H1 (cell line): Measurements from ENCODE around the gene PCDHB16. TPM values are rescaled to one million over a fixed set of nuclear protein-coding genes. Genes with fewer than 3 reads are reported as not detected.

Source experiments
- CTCF ChIA-PET: fragments of 300-600 bp; sonication (Branson Sonifier 250); formaldehyde crosslinking; loops from one replicate; lab custom pipeline; 2021; ENCODE audit not compliant: partially characterized antibody; lab: Charles Lee
- POLR2A ChIA-PET: fragments of 300-600 bp; sonication (Branson Sonifier 250); formaldehyde crosslinking; loops from one replicate; lab custom pipeline; 2021; ENCODE audit warnings: inconsistent platforms; ENCODE audit not compliant: partially characterized antibody; lab: Charles Lee
- DNase-seq, 2 experiments: peaks; one replicate each; pipeline versions ENCODE4 v3.0.0 to v3.0.0-alpha.2; 2010 to 2022; ENCODE audit warnings: low spot score in 2 of 2, low read depth in 1 of 2, mixed read lengths in 1 of 2
- FAIRE-seq: peaks from 2 replicates; lab custom pipeline; 2011; peaks lifted over from hg19 to GRCh38; lab: Jason Lieb, UNC
- H2AFZ ChIP-seq: 2 replicates; pipeline ENCODE4 v1.8.1; 2012; ENCODE audit warnings: low read length, inconsistent platforms
- H2AK5ac ChIP-seq: 2 replicates; pipeline ENCODE4 v1.6.1; 2013; ENCODE audit warnings: low read depth, low read length
- H2BK120ac ChIP-seq: replicated peaks from 2 replicates; pipeline ENCODE3; 2013; ENCODE audit warnings: low read depth, low read length, inconsistent platforms
- H2BK12ac ChIP-seq: 2 replicates; pipeline ENCODE4 v1.6.1; 2013; ENCODE audit warnings: low read depth, low read length
- H2BK15ac ChIP-seq: 2 replicates; pipeline ENCODE4 v1.6.1; 2013; ENCODE audit warnings: low read length
- H2BK20ac ChIP-seq: 2 replicates; pipeline ENCODE4 v1.6.1; 2013; ENCODE audit warnings: low read length
- H2BK5ac ChIP-seq: 2 replicates; pipeline ENCODE4 v1.6.1; 2013; ENCODE audit warnings: low read depth, low read length
- H3K14ac ChIP-seq: 2 replicates; pipeline ENCODE4 v1.6.1; 2013; ENCODE audit warnings: inconsistent platforms; ENCODE audit not compliant: insufficient read length
- H3K18ac ChIP-seq: 2 replicates; pipeline ENCODE4 v1.6.1; 2013; ENCODE audit warnings: low read length; ENCODE audit errors: extremely low read depth
- H3K23ac ChIP-seq: 2 replicates; pipeline ENCODE4 v1.6.1; 2013; ENCODE audit warnings: inconsistent platforms; ENCODE audit not compliant: insufficient read length
- H3K23me2 ChIP-seq: 2 replicates; pipeline ENCODE4 v1.6.1; 2013; ENCODE audit warnings: low read depth, low read length
- H3K27ac ChIP-seq: 2 replicates; pipeline ENCODE4 v1.6.1; 2011; ENCODE audit warnings: low read depth, low read length, inconsistent platforms
- H3K27me3 ChIP-seq, 4 experiments: replicated peaks in 1 of 4; 1 replicate in 1 of 4; 2 replicates in 3 of 4; pipeline versions ENCODE4 v1.6.1 to v1.8.1; 2011 to 2013; ENCODE audit warnings: low read length in 3 of 4, mild to moderate bottlenecking in 3 of 4, inconsistent platforms in 2 of 4, mixed read lengths in 2 of 4, moderate library complexity in 1 of 4; ENCODE audit not compliant: control insufficient read depth in 3 of 4, insufficient read depth in 3 of 4; ENCODE audit errors: extremely low read depth in 1 of 4
- H3K36me3 ChIP-seq, 4 experiments: 2 replicates each; pipeline versions ENCODE4 v1.6.1 to v1.8.1; 2011 to 2013; ENCODE audit warnings: mild to moderate bottlenecking in 4 of 4, low read length in 3 of 4, moderate library complexity in 2 of 4, control low read depth in 1 of 4, inconsistent platforms in 1 of 4; ENCODE audit not compliant: insufficient read depth in 4 of 4, control insufficient read depth in 2 of 4
- H3K4ac ChIP-seq: replicated peaks from 2 replicates; pipeline ENCODE3; 2013; ENCODE audit warnings: low read length, low read depth, mixed read lengths, inconsistent platforms; ENCODE audit not compliant: insufficient read length
- H3K4me1 ChIP-seq, 4 experiments: replicated peaks in 1 of 4; 1 replicate in 1 of 4; 2 replicates in 3 of 4; pipeline versions ENCODE4 v1.6.1 to v1.8.1; 2011 to 2013; ENCODE audit warnings: low read length in 3 of 4, inconsistent platforms in 2 of 4, mixed read lengths in 1 of 4; ENCODE audit not compliant: insufficient read depth in 4 of 4, control insufficient read depth in 3 of 4
- H3K4me2 ChIP-seq, 2 experiments: 2 replicates each; pipeline versions ENCODE4 v1.6.1 to v1.8.1; 2011 to 2013; ENCODE audit warnings: low read depth in 2 of 2, low read length in 2 of 2, control low read depth in 1 of 2, inconsistent platforms in 1 of 2, mild to moderate bottlenecking in 1 of 2; ENCODE audit not compliant: insufficient read depth in 1 of 2
- H3K4me3 ChIP-seq, 4 experiments: fragments of 200-600, 300-600 bp in 1 of 4; sonication (generic), shearing (Covaris generic), sonication (Bioruptor Twin) in 1 of 4; 2 replicates each; pipeline versions ENCODE4 v1.5.1 to v1.8.1; 2011 to 2016; ENCODE audit warnings: low read length in 4 of 4, low read depth in 3 of 4, control low read depth in 2 of 4, inconsistent platforms in 2 of 4, mild to moderate bottlenecking in 2 of 4, mixed read lengths in 1 of 4, moderate library complexity in 1 of 4; ENCODE audit not compliant: insufficient read depth in 2 of 4; ENCODE audit errors: extremely low read depth in 1 of 4
- H3K56ac ChIP-seq: replicated peaks from 2 replicates; pipeline ENCODE3; 2013; ENCODE audit warnings: low read depth, mild to moderate bottlenecking, mixed read lengths, low read length, inconsistent platforms; ENCODE audit not compliant: insufficient read length
- H3K79me1 ChIP-seq: 2 replicates; pipeline ENCODE4 v1.6.1; 2013; ENCODE audit warnings: low read depth, low read length, control low read depth
- H3K79me2 ChIP-seq, 2 experiments: 2 replicates each; pipeline versions ENCODE4 v1.6.1 to v1.8.1; 2012 to 2013; ENCODE audit warnings: low read length in 2 of 2, mild to moderate bottlenecking in 2 of 2, inconsistent platforms in 1 of 2; ENCODE audit not compliant: insufficient read depth in 2 of 2, control insufficient read depth in 1 of 2
- H3K9ac ChIP-seq, 4 experiments: replicated peaks in 1 of 4; 1 replicate in 1 of 4; 2 replicates in 3 of 4; pipeline versions ENCODE4 v1.6.1 to v1.8.1; 2011 to 2013; ENCODE audit warnings: low read depth in 3 of 4, low read length in 3 of 4, control low read depth in 2 of 4, mild to moderate bottlenecking in 2 of 4, moderate library complexity in 2 of 4, inconsistent platforms in 1 of 4; ENCODE audit errors: extremely low read depth in 1 of 4
- H3K9me3 ChIP-seq, 2 experiments: 2 replicates each; pipeline versions ENCODE4 v1.6.1 to v1.8.1; 2012 to 2013; ENCODE audit warnings: mild to moderate bottlenecking in 2 of 2, moderate library complexity in 2 of 2, control low read depth in 1 of 2, inconsistent platforms in 1 of 2, low read depth in 1 of 2, low read length in 1 of 2, mixed read lengths in 1 of 2; ENCODE audit not compliant: insufficient read depth in 2 of 2
- H4K20me1 ChIP-seq, 2 experiments: replicated peaks in 1 of 2; 2 replicates each; pipeline versions ENCODE3 to v1.8.1; 2011 to 2013; ENCODE audit warnings: inconsistent platforms in 2 of 2, low read length in 2 of 2, mild to moderate bottlenecking in 1 of 2; ENCODE audit not compliant: insufficient read depth in 2 of 2, control insufficient read depth in 1 of 2
- H4K5ac ChIP-seq: 2 replicates; pipeline ENCODE4 v1.6.1; 2013; ENCODE audit warnings: low read length, low read depth, mixed read lengths, inconsistent platforms; ENCODE audit not compliant: insufficient read length
- H4K8ac ChIP-seq: 2 replicates; pipeline ENCODE4 v1.8.0; 2013; ENCODE audit warnings: mild to moderate bottlenecking, moderate library complexity, low read length, inconsistent platforms; ENCODE audit not compliant: insufficient read depth; ENCODE audit errors: extremely low read depth
- H4K91ac ChIP-seq: replicated peaks from 2 replicates; pipeline ENCODE3; 2013; ENCODE audit warnings: low read length, mixed read lengths, inconsistent platforms; ENCODE audit not compliant: insufficient read length
- ASH2L ChIP-seq: fragments of 200-600, 300-600 bp; sonication (generic); IDR thresholded peaks from one replicate; pipeline ENCODE4 v1.7.1; 2017; ENCODE audit warnings: low read length
- ATF2 ChIP-seq: IDR thresholded peaks from 2 replicates; pipeline ENCODE4 v1.6.1; 2012; ENCODE audit warnings: low read length, inconsistent platforms
- CTCF ChIP-seq, 3 experiments: IDR thresholded peaks; 1 replicate in 2 of 3; 2 replicates in 1 of 3; pipeline versions ENCODE4 v1.5.1 to v1.6.1; 2011; ENCODE audit warnings: low read length in 3 of 3, mild to moderate bottlenecking in 3 of 3, inconsistent platforms in 2 of 3, low read depth in 1 of 3, moderate library complexity in 1 of 3; ENCODE audit not compliant: insufficient read depth in 1 of 3; ENCODE audit errors: control extremely low read depth in 1 of 3
- EZH2 ChIP-seq: fragments of 200-600 bp; sonication (generic); IDR thresholded peaks from 2 replicates; pipeline ENCODE4 v1.7.1; 2012; ENCODE audit warnings: low read depth, mild to moderate bottlenecking, moderate library complexity, low read length, inconsistent platforms; ENCODE audit not compliant: severe bottlenecking
- RAD21 ChIP-seq, 2 experiments: IDR thresholded peaks in 1 of 2; conservative IDR thresholded peaks in 1 of 2; 2 replicates each; pipeline ENCODE4 v1.6.1; 2011; ENCODE audit warnings: low read depth in 2 of 2, low read length in 2 of 2, improper control_type of control experiment in 1 of 2, inconsistent platforms in 1 of 2, mild to moderate bottlenecking in 1 of 2, moderate library complexity in 1 of 2
- TAF1 ChIP-seq: IDR thresholded peaks from 2 replicates; pipeline ENCODE4 v1.6.1; 2011; ENCODE audit warnings: mild to moderate bottlenecking, low read depth, low read length
- WGBS, 2 experiments: shearing (Covaris generic) in 1 of 2; methylation state at CpG; one replicate each; pipeline versions ENCODE4 v1.1.6 to v1.1.7; 2013 to 2015; ENCODE audit warnings: low lambda C conversion rate in 2 of 2, mixed read lengths in 2 of 2, inconsistent platforms in 1 of 2, low coverage in 1 of 2, missing lambda C conversion rate in 1 of 2; ENCODE audit not compliant: insufficient replicate concordance in 2 of 2, insufficient coverage in 1 of 2, insufficient read length in 1 of 2; ENCODE audit errors: extremely low coverage in 1 of 2, missing lambda C conversion rate in 1 of 2; 5-methylcytosine and 5-hydroxymethylcytosine counted together
- polyA plus RNA-seq, 7 experiments: library from polyadenylated mRNA; depleted of rRNA in 3 of 7; stranded (reverse) in 5 of 7; unstranded in 2 of 7; fragments of >200 nt in 5 of 7; fragments of 200-250 nt in 2 of 7; gene quantifications; 1 replicate in 5 of 7; 2 replicates in 1 of 7; 4 replicates in 1 of 7; pipeline versions ENCODE4 v1.2.1 to v1.2.3, GENCODE V29; 2011 to 2013; ENCODE audit warnings: missing spikeins in 2 of 7, mixed read lengths in 2 of 7
- total RNA-seq: library from RNA; stranded (reverse); fragmentation: NEBNext Ultra II Directional; extraction: Animal tissue kit (Norgen Biotek cat#: 25700); gene quantifications from 2 replicates; pipeline ENCODE4 v1.2.1, GENCODE V29; 2021

PCDHB16 gene
- total and polyA plus RNA-seq, 2 of the 8 experiments (the other 6 are each of a cell fraction or from before 2014, with no cell fraction given) = 2.2 to 5.2 TPM

- H3K23ac ChIP-seq = no peak within 1 kb of the TSS
- no peaks in the 10 kb centered on the region for H3K79me1 ChIP-seq
- ChIA-PET CTCF (interaction anchor here (0.6 to 3.6 kb wide), 81 partner anchors 9 to 393 kb away, joined by 3 to 43 read pairs (median 5); partner anchors contain the start of genes PCDHA8, PCDHB10, PCDHB11 and PCDHB12), POLR2A (interaction anchor here (0.9 to 1.5 kb wide), 5 partner anchors 21 to 341 kb away, joined by 3 to 9 read pairs (median 4); partner anchors contain the start of gene PCDHB15)
- H4K91ac ChIP-seq = no peak within 1 kb of the TSS
- H4K5ac ChIP-seq = no peak within 1 kb of the TSS
- no peaks in the 10 kb centered on the region for H4K20me1 ChIP-seq
- H3K4ac ChIP-seq = no peak within 1 kb of the TSS
- no peaks in the 10 kb centered on the region; a peak in 1 of 8 replicates for H3K36me3 ChIP-seq
- TF ChIP-seq ASH2L (peak; percentile 25), CTCF (IDR thresholded peaks at IDR 0.05; ENCODE audit: control extremely low read depth in 1 of 3, insufficient read depth in 1 of 3, low read depth in 1 of 3, low read length in 3 of 3) (peak in 2 of 3 experiments; percentile 50 to 64; a peak in 3 of 4 replicates), EZH2 (no peak), ATF2 (0 out of 2 replicates have a peak, but pooled peaks have one; percentile 35), RAD21 (IDR thresholded peaks at IDR 0.05 in 1 of 2, conservative IDR thresholded peaks at IDR 0.05 in 1 of 2; ENCODE audit: low read depth in 2 of 2, low read length in 2 of 2) (peak; percentile 81 to 85), TAF1 (0 out of 2 replicates have a peak, but pooled peaks have one; percentile 35)
- H3K9me3 ChIP-seq = peaks cover 0 to 9% of the 10 kb centered on the region in 2 experiments; a peak in 1 of 4 replicates
- peaks cover 2% of the 10 kb centered on the region; the same call in 1 of the 2 replicates for H3K23me2 ChIP-seq
- no peak within 1 kb of the TSS for H2AK5ac ChIP-seq
- peak within 1 kb of the TSS; percentile 63 to 85 for H3K4me2 ChIP-seq
- H3K9ac ChIP-seq = no peak within 1 kb of the TSS; a peak in 1 of 7 replicates
- H2BK120ac ChIP-seq = no peak within 1 kb of the TSS
- H3K14ac ChIP-seq = no peak within 1 kb of the TSS
- peak within 1 kb of the TSS; percentile 99 for H2AFZ ChIP-seq
- no peak within 1 kb of the TSS for H3K18ac ChIP-seq
- no peaks in the 10 kb centered on the region for H3K27me3 ChIP-seq
- no peak within 1 kb of the TSS for H2BK12ac ChIP-seq
- no peak within 1 kb of the TSS for H2BK5ac ChIP-seq
- no peak within 1 kb of the TSS for H2BK20ac ChIP-seq
- no peaks in the 10 kb centered on the region for H3K79me2 ChIP-seq
- DNase-seq (no peak), FAIRE-seq (peak; percentile 90)
- 44% methylated on average over 15 of the region's 15 CpGs; no CpG with 5 or more reads in 1 of the 2 experiments for WGBS, 2 experiments
- H3K56ac ChIP-seq = no peak within 1 kb of the TSS
- no peak within 1 kb of the TSS for H3K27ac ChIP-seq
- no peak within 1 kb of the TSS for H2BK15ac ChIP-seq
- H3K4me3 ChIP-seq = peak within 1 kb of the TSS; percentile 8 to 50 (median 29); a peak in 5 of 8 replicates
- H4K8ac ChIP-seq = no peak within 1 kb of the TSS
- H3K4me1 ChIP-seq = peaks cover 2 to 3% (median 3%) of the 10 kb centered on the region in 4 experiments; a peak in 2 of 7 replicates
These were observed 41.1 kb downstream of the PCDHB16 start, which contains the start of gene PCDHB14 for GRCh38 chr5:141223112-141223783. Gene PCDHB14 (plus strand): TSS chr5:141223343. CDS start chr5:141223506, 163 bp downstream.
